HG03342 (cell line): Measurements from ENCODE around the gene DNAJB4.
"Not testable (repeated sequence)": the region's sequence is repeated elsewhere in the genome, so short reads cannot be mapped to it uniquely, and the experiment has no call there.

ENCODE experiments used
- ATAC-seq: cut with Tn5 transposase; IDR thresholded peaks from one replicate; pipeline ENCODE4 v1.9.1; 2021; ENCODE audit warnings: mild to moderate bottlenecking, moderate library complexity; ENCODE audit not compliant: unreplicated experiment

The DNAJB4 gene

GRCh38 chr1:77990629-77991204, 14.0 kb upstream of the DNAJB4 start:
- ATAC-seq = no peak

GRCh38 chr1:77991638-77992037, 13.1 kb upstream of the DNAJB4 start:
- no peak for ATAC-seq

- ATAC-seq = no peak
Measured at GRCh38 chr1:77994117-77994705, 10.5 kb upstream of the DNAJB4 start.

GRCh38 chr1:77996734-77997133, 8.0 kb upstream of the DNAJB4 start:
- ATAC-seq = no peak

- ATAC-seq = not testable (repeated sequence)
Measured at GRCh38 chr1:78000536-78000935, 4.2 kb upstream of the DNAJB4 start.

GRCh38 chr1:78003070-78003746, 1.5 kb upstream of the DNAJB4 start:
- ATAC-seq = no peak

- ATAC-seq = peak; percentile 54
Measured at GRCh38 chr1:78003882-78004718, 639 bp upstream of the DNAJB4 start.

GRCh38 chr1:78005448-78005722, 646 bp downstream of the DNAJB4 start:
- ATAC-seq = no peak

GRCh38 chr1:78005755-78006154, 1.0 kb downstream of the DNAJB4 start:
- no peak for ATAC-seq

- no peak for ATAC-seq
Measured at GRCh38 chr1:78006521-78006920, 1.8 kb downstream of the DNAJB4 start.

- ATAC-seq = no peak
Measured at GRCh38 chr1:78007677-78008341, 3.1 kb downstream of the DNAJB4 start.

- ATAC-seq = no peak
Measured at GRCh38 chr1:78009276-78009675, 4.5 kb downstream of the DNAJB4 start.

- ATAC-seq = no peak
Measured at GRCh38 chr1:78009836-78010235, 5.1 kb downstream of the DNAJB4 start.

- no peak for ATAC-seq
Measured at GRCh38 chr1:78011050-78011449, 6.3 kb downstream of the DNAJB4 start.

- no peak for ATAC-seq
Measured at GRCh38 chr1:78015148-78015547, 10.4 kb downstream of the DNAJB4 start.

- no peak for ATAC-seq
Measured at GRCh38 chr1:78019024-78019423, 14.3 kb downstream of the DNAJB4 start.

GRCh38 chr1:78021134-78021533, 16.4 kb downstream of the DNAJB4 start:
- ATAC-seq = not testable (repeated sequence)

GRCh38 chr1:78029793-78030192, 25.1 kb downstream of the DNAJB4 start:
- no peak for ATAC-seq

GRCh38 chr1:78032996-78033796, 28.5 kb downstream of the DNAJB4 start:
- no peak for ATAC-seq

GRCh38 chr1:78033797-78034172, 29.0 kb downstream of the DNAJB4 start:
- no peak for ATAC-seq

- ATAC-seq = no peak
Measured at GRCh38 chr1:78035121-78035520, 30.4 kb downstream of the DNAJB4 start.
